ENCODE measurements around the gene DOCK1.

DNA sequence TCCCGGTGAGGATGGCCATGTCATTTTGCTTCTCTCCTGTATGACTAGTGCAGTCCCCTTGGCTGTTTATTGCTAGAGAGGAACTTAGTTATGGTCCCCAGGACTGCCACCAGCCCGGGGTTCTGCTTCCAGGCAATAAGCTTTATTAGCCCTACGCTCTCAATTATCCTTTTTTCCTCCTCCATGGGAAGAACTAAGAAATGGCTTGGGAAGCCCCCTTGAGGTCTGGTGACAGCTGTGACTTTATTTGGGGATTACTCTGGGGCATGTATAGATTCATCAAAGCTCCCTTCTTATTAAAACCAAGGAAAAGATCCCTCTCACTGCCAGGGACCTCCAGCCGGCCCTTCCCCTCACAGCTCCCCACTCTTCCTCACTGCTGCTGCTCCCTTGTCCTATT lies 446.3 kb downstream of the DOCK1 start:
- TF ChIP-seq, protein P1, sequence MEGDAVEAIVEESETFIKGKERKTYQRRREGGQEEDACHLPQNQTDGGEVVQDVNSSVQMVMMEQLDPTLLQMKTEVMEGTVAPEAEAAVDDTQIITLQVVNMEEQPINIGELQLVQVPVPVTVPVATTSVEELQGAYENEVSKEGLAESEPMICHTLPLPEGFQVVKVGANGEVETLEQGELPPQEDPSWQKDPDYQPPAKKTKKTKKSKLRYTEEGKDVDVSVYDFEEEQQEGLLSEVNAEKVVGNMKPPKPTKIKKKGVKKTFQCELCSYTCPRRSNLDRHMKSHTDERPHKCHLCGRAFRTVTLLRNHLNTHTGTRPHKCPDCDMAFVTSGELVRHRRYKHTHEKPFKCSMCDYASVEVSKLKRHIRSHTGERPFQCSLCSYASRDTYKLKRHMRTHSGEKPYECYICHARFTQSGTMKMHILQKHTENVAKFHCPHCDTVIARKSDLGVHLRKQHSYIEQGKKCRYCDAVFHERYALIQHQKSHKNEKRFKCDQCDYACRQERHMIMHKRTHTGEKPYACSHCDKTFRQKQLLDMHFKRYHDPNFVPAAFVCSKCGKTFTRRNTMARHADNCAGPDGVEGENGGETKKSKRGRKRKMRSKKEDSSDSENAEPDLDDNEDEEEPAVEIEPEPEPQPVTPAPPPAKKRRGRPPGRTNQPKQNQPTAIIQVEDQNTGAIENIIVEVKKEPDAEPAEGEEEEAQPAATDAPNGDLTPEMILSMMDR (IDR thresholded peaks at IDR 0.05 in 4 of 5, conservative IDR thresholded peaks at IDR 0.05 in 1 of 5) = no peak
- TF ChIP-seq POLR2A (IDR thresholded peaks at IDR 0.05) = no peak

All from gastrocnemius medialis (tissue), 4 donors.